ENCODE measurements around the gene CXADR.

CXADR gene

GRCh38 chr21:17640821-17641220 lies 128.0 kb downstream of the CXADR start:
- TF ChIP-seq CTCF (conservative IDR thresholded peaks at IDR 0.05; ENCODE audit: low read depth, low read length): no peak
- no peak for DNase-seq (ENCODE audit: low read depth)
- H3K4me3 ChIP-seq (ENCODE audit: low read depth, low read length): no peak overlapping the region

Measured in choroid plexus epithelial cell (primary cell).